ENCODE data around the gene LRRC8D. TPM values are rescaled to one million over a fixed set of nuclear protein-coding genes. Genes with fewer than 3 reads are reported as not detected.

Gene LRRC8D
- polyA plus RNA-seq, 2 of the 4 experiments (the other 2 are of a cell fraction), result 41.8 to 76.7 TPM

DNA sequence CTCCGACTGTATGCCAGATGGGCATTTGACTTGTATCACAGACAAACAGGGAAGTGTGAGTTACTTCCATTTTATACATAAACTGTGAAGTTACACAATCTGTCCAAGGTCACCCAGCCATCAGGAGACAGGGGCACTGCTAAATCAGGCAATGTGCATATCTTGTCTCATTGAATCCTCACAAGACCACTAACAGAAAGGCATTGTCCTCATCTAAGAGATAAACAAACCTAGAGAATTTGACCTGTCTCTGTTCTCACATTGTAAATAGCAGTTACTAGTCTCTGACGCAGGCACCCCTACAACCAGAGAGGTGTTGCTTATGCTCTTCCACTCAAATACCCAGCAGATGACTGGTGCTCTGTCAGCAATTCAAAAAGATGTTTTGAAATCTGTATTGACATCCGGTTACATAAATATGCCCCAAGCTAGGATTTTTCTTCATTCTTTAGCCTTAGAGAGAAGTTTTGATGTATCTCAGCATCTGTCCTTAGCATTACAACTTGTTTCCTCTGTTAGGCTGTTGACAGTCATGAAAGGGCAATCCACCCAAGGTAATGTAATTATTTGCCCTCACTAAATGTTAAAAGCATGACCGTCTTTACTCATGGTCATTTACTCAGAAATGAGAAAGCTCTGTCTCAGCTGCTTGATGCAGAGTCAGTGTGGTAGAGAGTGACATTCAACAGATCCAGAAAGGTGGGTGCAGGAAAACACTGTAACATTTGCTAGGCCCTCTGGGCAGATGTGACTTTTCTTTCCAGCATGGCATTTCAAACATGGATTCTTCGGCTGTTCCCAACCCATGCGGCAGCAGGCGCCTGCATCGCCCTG, 122.2 kb downstream of the LRRC8D start (continued):
- TF ChIP-seq, protein P1, sequence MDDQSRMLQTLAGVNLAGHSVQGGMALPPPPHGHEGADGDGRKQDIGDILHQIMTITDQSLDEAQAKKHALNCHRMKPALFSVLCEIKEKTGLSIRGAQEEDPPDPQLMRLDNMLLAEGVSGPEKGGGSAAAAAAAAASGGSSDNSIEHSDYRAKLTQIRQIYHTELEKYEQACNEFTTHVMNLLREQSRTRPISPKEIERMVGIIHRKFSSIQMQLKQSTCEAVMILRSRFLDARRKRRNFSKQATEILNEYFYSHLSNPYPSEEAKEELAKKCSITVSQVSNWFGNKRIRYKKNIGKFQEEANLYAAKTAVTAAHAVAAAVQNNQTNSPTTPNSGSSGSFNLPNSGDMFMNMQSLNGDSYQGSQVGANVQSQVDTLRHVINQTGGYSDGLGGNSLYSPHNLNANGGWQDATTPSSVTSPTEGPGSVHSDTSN (IDR thresholded peaks at IDR 0.05), result peak; percentile 58; the same call in 1 of the 2 replicates
- TF ChIP-seq, protein P2, sequence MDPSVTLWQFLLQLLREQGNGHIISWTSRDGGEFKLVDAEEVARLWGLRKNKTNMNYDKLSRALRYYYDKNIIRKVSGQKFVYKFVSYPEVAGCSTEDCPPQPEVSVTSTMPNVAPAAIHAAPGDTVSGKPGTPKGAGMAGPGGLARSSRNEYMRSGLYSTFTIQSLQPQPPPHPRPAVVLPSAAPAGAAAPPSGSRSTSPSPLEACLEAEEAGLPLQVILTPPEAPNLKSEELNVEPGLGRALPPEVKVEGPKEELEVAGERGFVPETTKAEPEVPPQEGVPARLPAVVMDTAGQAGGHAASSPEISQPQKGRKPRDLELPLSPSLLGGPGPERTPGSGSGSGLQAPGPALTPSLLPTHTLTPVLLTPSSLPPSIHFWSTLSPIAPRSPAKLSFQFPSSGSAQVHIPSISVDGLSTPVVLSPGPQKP (IDR thresholded peaks at IDR 0.05; ENCODE audit: low read depth, low read length), result no peak
- TF ChIP-seq, protein P3, sequence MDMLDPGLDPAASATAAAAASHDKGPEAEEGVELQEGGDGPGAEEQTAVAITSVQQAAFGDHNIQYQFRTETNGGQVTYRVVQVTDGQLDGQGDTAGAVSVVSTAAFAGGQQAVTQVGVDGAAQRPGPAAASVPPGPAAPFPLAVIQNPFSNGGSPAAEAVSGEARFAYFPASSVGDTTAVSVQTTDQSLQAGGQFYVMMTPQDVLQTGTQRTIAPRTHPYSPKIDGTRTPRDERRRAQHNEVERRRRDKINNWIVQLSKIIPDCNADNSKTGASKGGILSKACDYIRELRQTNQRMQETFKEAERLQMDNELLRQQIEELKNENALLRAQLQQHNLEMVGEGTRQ (IDR thresholded peaks at IDR 0.05), result no peak
- TF ChIP-seq RARB (CRISPR knock-in tag; IDR thresholded peaks at IDR 0.05), result peak; percentile 77
- TF ChIP-seq HDAC2 (IDR thresholded peaks at IDR 0.05), result no peak
- no peak for TF ChIP-seq NPAS2 (CRISPR knock-in tag; IDR thresholded peaks at IDR 0.05; ENCODE audit: borderline replicate concordance)
- no peak for TF ChIP-seq MAZ (IDR thresholded peaks at IDR 0.05; ENCODE audit: borderline replicate concordance, low read depth, low read length)
- TF ChIP-seq KDM1A (IDR thresholded peaks at IDR 0.05; ENCODE audit: low read depth), result no peak
- peak; percentile 77 for TF ChIP-seq ESRRA (IDR thresholded peaks at IDR 0.05; ENCODE audit: borderline replicate concordance, low read length)
- TF ChIP-seq RFX5 (IDR thresholded peaks at IDR 0.05), result no peak
- TF ChIP-seq, protein P4, sequence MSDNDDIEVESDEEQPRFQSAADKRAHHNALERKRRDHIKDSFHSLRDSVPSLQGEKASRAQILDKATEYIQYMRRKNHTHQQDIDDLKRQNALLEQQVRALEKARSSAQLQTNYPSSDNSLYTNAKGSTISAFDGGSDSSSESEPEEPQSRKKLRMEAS (IDR thresholded peaks at IDR 0.05), result no peak
- TF ChIP-seq RCOR1 (IDR thresholded peaks at IDR 0.05; ENCODE audit: low read depth, low read length), result no peak
- peak; percentile 47; the same call in 1 of the 2 replicates for TF ChIP-seq HOXB5 (CRISPR knock-in tag; IDR thresholded peaks at IDR 0.05)
- 0 out of 2 replicates have a peak, but pooled peaks have one; percentile 38 for TF ChIP-seq HOXB13 (CRISPR knock-in tag; IDR thresholded peaks at IDR 0.05; ENCODE audit: low read depth)
- TF ChIP-seq, protein P5, sequence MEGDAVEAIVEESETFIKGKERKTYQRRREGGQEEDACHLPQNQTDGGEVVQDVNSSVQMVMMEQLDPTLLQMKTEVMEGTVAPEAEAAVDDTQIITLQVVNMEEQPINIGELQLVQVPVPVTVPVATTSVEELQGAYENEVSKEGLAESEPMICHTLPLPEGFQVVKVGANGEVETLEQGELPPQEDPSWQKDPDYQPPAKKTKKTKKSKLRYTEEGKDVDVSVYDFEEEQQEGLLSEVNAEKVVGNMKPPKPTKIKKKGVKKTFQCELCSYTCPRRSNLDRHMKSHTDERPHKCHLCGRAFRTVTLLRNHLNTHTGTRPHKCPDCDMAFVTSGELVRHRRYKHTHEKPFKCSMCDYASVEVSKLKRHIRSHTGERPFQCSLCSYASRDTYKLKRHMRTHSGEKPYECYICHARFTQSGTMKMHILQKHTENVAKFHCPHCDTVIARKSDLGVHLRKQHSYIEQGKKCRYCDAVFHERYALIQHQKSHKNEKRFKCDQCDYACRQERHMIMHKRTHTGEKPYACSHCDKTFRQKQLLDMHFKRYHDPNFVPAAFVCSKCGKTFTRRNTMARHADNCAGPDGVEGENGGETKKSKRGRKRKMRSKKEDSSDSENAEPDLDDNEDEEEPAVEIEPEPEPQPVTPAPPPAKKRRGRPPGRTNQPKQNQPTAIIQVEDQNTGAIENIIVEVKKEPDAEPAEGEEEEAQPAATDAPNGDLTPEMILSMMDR (IDR thresholded peaks at IDR 0.05), result no peak
- no peak for TF ChIP-seq FOSL2 (IDR thresholded peaks at IDR 0.05)
- peak; percentile 89 for TF ChIP-seq FOSL2 (CRISPR knock-in tag; IDR thresholded peaks at IDR 0.05)
- TF ChIP-seq ZSCAN20 (CRISPR knock-in tag; IDR thresholded peaks at IDR 0.05), result no peak
- 0 out of 2 replicates have a peak, but pooled peaks have one; percentile 49 for TF ChIP-seq FOXS1 (CRISPR knock-in tag; IDR thresholded peaks at IDR 0.05)
- TF ChIP-seq, protein P6, sequence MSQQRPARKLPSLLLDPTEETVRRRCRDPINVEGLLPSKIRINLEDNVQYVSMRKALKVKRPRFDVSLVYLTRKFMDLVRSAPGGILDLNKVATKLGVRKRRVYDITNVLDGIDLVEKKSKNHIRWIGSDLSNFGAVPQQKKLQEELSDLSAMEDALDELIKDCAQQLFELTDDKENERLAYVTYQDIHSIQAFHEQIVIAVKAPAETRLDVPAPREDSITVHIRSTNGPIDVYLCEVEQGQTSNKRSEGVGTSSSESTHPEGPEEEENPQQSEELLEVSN (IDR thresholded peaks at IDR 0.05; ENCODE audit: borderline replicate concordance, low read depth), result no peak
- TF ChIP-seq BHLHE40 (IDR thresholded peaks at IDR 0.05; ENCODE audit: low read depth, low read length), result no peak
- TF ChIP-seq CHD2 (IDR thresholded peaks at IDR 0.05; ENCODE audit: low read length, partially characterized antibody), result no peak
- no peak for TF ChIP-seq KDM5A (IDR thresholded peaks at IDR 0.05)
- TF ChIP-seq CBX8 (IDR thresholded peaks at IDR 0.05), result no peak
- peak in 1 of 2 experiments; percentile 7; a peak in 2 of 5 replicates for TF ChIP-seq RAD21 (conservative IDR thresholded peaks at IDR 0.05 in 1 of 2, IDR thresholded peaks at IDR 0.05 in 1 of 2)
